ENCODE data around the gene TMCO1. TPM values are rescaled to one million over a fixed set of nuclear protein-coding genes. Genes with fewer than 3 reads are reported as not detected.
A peak's percentile ranks its signal among the peaks of the same experiment; 100 is the strongest.
"Not testable (repeated sequence)": the region's sequence is repeated elsewhere in the genome, so short reads cannot be mapped to it uniquely, and the experiment has no call there.

The TMCO1 gene
- total and polyA plus RNA-seq, 2 of the 13 experiments (the other 11 are each of a cell fraction or from before 2014, with no cell fraction given), result 106 to 119 TPM

DNA sequence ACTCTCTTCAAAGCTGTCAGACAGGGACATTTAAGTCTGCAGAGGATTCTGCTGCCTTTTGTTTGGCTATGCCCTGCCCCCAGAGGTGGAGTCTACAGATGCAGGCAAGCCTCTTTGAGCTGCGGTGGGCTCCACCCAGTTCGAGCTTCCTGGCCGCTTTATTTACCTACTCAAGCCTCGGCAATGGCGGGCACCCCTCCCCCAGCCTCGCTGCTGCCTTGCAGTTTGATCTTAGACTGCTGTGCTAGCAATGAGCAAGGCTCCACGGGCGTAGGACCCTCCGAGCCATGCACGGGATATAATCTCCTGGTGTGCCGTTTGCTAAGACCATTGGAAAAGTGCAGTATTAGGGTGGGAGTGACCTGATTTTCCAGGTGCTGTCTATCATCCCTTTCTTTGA, 14.9 kb upstream of the TMCO1 start (continued):
- TF ChIP-seq, protein P1, sequence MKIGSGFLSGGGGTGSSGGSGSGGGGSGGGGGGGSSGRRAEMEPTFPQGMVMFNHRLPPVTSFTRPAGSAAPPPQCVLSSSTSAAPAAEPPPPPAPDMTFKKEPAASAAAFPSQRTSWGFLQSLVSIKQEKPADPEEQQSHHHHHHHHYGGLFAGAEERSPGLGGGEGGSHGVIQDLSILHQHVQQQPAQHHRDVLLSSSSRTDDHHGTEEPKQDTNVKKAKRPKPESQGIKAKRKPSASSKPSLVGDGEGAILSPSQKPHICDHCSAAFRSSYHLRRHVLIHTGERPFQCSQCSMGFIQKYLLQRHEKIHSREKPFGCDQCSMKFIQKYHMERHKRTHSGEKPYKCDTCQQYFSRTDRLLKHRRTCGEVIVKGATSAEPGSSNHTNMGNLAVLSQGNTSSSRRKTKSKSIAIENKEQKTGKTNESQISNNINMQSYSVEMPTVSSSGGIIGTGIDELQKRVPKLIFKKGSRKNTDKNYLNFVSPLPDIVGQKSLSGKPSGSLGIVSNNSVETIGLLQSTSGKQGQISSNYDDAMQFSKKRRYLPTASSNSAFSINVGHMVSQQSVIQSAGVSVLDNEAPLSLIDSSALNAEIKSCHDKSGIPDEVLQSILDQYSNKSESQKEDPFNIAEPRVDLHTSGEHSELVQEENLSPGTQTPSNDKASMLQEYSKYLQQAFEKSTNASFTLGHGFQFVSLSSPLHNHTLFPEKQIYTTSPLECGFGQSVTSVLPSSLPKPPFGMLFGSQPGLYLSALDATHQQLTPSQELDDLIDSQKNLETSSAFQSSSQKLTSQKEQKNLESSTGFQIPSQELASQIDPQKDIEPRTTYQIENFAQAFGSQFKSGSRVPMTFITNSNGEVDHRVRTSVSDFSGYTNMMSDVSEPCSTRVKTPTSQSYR (CRISPR knock-in tag; IDR thresholded peaks at IDR 0.05; ENCODE audit: borderline replicate concordance), result peak; percentile 95
- peak; percentile 84; the same call in 1 of the 2 replicates for TF ChIP-seq SETDB1 (CRISPR knock-in tag; IDR thresholded peaks at IDR 0.05; ENCODE audit: borderline replicate concordance)
- TF ChIP-seq, protein P2, sequence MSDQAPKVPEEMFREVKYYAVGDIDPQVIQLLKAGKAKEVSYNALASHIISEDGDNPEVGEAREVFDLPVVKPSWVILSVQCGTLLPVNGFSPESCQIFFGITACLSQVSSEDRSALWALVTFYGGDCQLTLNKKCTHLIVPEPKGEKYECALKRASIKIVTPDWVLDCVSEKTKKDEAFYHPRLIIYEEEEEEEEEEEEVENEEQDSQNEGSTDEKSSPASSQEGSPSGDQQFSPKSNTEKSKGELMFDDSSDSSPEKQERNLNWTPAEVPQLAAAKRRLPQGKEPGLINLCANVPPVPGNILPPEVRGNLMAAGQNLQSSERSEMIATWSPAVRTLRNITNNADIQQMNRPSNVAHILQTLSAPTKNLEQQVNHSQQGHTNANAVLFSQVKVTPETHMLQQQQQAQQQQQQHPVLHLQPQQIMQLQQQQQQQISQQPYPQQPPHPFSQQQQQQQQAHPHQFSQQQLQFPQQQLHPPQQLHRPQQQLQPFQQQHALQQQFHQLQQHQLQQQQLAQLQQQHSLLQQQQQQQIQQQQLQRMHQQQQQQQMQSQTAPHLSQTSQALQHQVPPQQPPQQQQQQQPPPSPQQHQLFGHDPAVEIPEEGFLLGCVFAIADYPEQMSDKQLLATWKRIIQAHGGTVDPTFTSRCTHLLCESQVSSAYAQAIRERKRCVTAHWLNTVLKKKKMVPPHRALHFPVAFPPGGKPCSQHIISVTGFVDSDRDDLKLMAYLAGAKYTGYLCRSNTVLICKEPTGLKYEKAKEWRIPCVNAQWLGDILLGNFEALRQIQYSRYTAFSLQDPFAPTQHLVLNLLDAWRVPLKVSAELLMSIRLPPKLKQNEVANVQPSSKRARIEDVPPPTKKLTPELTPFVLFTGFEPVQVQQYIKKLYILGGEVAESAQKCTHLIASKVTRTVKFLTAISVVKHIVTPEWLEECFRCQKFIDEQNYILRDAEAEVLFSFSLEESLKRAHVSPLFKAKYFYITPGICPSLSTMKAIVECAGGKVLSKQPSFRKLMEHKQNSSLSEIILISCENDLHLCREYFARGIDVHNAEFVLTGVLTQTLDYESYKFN (CRISPR knock-in tag; conservative IDR thresholded peaks at IDR 0.05), result peak; percentile 23; the same call in 1 of the 2 replicates
- TF ChIP-seq SP5 (CRISPR knock-in tag; IDR thresholded peaks at IDR 0.05; ENCODE audit: borderline replicate concordance, low read depth), result peak; percentile 43; the same call in 1 of the 2 replicates
- TF ChIP-seq, protein P3, sequence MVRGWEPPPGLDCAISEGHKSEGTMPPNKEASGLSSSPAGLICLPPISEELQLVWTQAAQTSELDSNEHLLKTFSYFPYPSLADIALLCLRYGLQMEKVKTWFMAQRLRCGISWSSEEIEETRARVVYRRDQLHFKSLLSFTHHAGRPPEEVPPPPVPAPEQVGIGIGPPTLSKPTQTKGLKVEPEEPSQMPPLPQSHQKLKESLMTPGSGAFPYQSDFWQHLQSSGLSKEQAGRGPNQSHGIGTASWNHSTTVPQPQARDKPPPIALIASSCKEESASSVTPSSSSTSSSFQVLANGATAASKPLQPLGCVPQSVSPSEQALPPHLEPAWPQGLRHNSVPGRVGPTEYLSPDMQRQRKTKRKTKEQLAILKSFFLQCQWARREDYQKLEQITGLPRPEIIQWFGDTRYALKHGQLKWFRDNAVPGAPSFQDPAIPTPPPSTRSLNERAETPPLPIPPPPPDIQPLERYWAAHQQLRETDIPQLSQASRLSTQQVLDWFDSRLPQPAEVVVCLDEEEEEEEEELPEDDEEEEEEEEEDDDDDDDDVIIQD (CRISPR knock-in tag; IDR thresholded peaks at IDR 0.05; ENCODE audit: low read depth), result 0 out of 2 replicates have a peak, but pooled peaks have one; percentile 39
- TF ChIP-seq, protein P4, sequence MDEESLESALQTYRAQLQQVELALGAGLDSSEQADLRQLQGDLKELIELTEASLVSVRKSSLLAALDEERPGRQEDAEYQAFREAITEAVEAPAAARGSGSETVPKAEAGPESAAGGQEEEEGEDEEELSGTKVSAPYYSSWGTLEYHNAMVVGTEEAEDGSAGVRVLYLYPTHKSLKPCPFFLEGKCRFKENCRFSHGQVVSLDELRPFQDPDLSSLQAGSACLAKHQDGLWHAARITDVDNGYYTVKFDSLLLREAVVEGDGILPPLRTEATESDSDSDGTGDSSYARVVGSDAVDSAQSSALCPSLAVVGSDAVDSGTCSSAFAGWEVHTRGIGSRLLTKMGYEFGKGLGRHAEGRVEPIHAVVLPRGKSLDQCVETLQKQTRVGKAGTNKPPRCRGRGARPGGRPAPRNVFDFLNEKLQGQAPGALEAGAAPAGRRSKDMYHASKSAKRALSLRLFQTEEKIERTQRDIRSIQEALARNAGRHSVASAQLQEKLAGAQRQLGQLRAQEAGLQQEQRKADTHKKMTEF (CRISPR knock-in tag; IDR thresholded peaks at IDR 0.05), result peak; percentile 29; the same call in 1 of the 2 replicates
- TF ChIP-seq SOX5 (CRISPR knock-in tag; IDR thresholded peaks at IDR 0.05; ENCODE audit: borderline replicate concordance), result peak; percentile 8; the same call in 1 of the 2 replicates
- 0 out of 2 replicates have a peak, but pooled peaks have one; percentile 30 for TF ChIP-seq GABPB1 (CRISPR knock-in tag; IDR thresholded peaks at IDR 0.05)
- TF ChIP-seq NR2F6, SOX13 (IDR thresholded peaks at IDR 0.05): not testable (repeated sequence)
- 0 out of 2 replicates have a peak, but pooled peaks have one; percentile 36 for TF ChIP-seq NR2F6 (CRISPR knock-in tag; IDR thresholded peaks at IDR 0.05)
- TF ChIP-seq SAP130 (CRISPR knock-in tag; IDR thresholded peaks at IDR 0.05; ENCODE audit: low read depth), result peak; percentile 20; the same call in 1 of the 2 replicates
- TF ChIP-seq KAT8 (CRISPR knock-in tag; IDR thresholded peaks at IDR 0.05), result 0 out of 2 replicates have a peak, but pooled peaks have one; percentile 26
- 0 out of 2 replicates have a peak, but pooled peaks have one; percentile 26 for TF ChIP-seq ETV5 (CRISPR knock-in tag; IDR thresholded peaks at IDR 0.05; ENCODE audit: borderline replicate concordance)
- peak in 1 of 2 experiments; percentile 40; a peak in 1 of 4 replicates for TF ChIP-seq SOX13 (CRISPR knock-in tag; conservative IDR thresholded peaks at IDR 0.05 in 1 of 2, IDR thresholded peaks at IDR 0.05 in 1 of 2)
- peak; percentile 44; the same call in 1 of the 2 replicates for TF ChIP-seq POGZ (CRISPR knock-in tag; IDR thresholded peaks at IDR 0.05)

Measured in HepG2 (cell line).